Kasumi-1 (cell line): ENCODE data around the gene HILPDA.
"Not testable (repeated sequence)": the region's sequence is repeated elsewhere in the genome, so short reads cannot be mapped to it uniquely, and the experiment has no call there.

Source experiments
- DNase-seq, 2 experiments: peaks; one replicate each; lab custom pipeline; 2025; lab: John Stamatoyannopoulos, UW

The HILPDA gene

DNA sequence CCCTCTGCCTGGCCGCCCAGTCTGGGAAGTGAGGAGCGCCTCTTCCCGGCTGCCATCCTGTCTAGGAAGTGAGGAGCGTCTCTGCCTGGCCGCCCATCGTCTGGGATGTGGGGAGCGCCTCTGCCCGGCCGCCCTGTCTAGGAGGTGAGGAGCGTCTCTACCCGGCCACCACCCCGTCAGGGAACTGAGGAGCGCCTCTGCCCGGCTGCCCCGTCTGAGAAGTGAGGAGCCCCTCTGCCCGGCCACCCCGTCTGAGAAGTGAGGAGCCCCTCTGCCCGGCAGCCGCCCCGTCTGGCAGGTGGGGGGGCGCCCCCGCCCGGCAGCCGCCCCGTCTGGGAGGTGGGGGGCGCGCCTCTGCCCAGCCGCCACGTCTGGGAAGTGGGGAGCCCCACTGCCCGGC lies 7.7 kb downstream of the HILPDA start:
- not testable (repeated sequence) for DNase-seq

DNA sequence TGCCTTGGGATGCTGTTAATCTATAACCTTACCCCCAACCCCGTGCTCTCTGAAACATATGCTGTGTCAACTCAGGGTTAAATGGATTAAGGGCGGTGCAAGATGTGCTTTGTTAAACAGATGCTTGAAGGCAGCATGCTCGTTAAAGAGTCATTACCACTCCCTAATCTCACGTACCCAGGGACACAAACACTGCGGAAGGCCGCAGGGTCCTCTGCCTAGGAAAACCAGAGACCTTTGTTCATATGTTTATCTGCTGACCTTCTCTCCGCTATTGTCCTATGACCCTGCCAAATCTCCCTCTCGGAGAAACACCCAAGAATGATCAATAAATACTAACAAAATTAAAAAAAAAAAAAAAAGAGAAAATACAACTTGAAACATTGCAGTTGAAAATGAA lies 8.3 kb downstream of the HILPDA start:
- DNase-seq: not testable (repeated sequence)

DNA sequence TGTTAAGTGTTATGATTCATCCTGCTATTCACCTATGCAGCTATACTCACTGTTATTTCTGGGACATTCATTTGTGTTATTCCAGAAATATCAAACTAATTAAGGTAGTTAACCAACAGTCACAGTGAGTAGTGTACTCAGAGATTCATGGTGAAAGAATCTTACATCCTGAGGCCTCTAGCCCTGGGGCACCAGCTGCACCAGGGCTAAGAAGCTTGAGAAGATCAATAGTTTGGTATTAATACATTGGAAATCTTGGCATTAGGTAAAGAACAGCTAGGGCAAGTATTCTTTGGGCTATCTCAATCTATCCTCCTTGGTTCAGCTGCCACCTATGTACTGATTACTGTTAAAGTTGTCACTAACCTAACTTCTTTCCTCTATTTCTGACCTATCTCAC lies 11.2 kb downstream of the HILPDA start:
- not testable (repeated sequence) for DNase-seq

DNA sequence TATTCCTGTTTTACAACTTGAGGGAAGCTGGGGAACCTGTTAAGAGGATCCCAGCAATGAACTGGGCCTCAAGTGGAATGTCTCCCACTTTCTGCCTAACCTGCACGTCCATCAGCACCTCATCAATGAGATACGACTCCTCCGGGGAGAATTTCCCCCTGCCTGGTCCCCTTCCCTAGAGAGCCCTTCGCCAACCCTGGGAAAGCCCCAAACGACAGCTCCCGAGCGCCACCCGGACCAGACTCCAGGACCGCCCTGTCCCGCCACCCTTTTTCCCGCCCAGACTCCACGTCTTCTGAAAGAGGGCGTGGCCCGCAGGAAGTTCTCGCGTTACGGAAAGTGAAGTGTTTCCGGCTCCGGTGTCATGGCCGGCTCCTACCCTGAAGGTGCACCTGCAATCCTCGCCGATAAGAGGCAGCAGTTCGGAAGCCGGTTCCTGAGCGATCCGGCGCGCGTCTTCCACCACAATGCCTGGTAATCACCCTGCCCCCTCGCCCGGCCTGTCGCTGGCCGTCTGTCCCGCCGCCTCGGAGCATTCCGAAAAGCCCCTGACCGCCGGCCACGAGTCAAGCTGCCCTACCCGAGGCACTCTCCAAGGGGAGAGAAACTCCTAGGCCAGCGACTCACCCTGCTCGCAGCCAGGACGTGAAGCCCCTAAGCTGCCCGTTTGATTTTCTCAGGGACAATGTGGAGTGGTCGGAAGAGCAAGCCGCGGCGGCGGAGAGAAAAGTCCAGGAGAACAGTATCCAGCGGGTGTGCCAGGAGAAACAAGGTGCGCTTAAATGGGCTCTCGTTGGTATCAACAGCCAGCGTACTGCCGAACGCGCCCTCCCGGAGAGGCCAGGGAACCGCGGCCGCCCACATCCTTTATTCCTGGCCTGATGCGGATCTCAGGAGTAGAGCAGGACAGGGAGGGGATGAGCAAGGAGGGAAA lies 21.0 kb downstream of the HILPDA start, which contains the start of gene METTL2B:
Gene METTL2B (plus strand): TSS at position 347 of the 934 bp plus-strand sequence. CDS start 18 bp downstream, at position 365.
- peak; percentile 93 to 96 for DNase-seq

DNA sequence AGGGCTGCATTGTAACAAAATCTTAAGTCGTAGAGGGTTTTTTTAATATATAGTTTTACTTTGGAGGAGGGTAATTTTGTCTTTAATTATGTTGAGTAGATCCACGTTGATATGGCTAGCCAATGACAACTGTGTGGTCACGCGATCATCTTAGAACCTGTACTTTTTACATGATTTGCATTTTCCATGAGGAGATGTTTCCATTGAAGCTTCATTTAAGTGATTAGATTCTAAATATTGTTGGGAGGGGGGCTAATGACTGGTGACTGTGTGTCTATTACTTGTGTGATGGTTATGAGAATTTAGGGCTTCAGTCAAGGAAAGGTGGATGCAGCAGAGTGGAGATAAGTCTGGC lies 21.6 kb downstream of the HILPDA start:
- not testable (repeated sequence) for DNase-seq

DNA sequence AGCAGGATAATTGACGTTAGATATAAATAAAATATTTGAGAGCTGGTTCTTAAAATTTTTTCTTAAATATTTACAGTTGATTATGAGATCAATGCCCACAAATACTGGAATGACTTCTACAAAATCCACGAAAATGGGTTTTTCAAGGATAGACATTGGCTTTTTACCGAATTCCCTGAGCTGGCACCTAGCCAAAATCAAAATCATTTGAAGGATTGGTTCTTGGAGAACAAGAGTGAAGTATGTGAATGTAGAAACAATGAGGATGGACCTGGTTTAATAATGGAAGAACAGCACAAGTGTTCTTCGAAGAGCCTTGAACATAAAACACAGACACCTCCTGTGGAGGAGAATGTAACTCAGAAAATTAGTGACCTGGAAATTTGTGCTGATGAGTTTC lies 23.4 kb downstream of the HILPDA start:
- DNase-seq: not testable (repeated sequence)

DNA sequence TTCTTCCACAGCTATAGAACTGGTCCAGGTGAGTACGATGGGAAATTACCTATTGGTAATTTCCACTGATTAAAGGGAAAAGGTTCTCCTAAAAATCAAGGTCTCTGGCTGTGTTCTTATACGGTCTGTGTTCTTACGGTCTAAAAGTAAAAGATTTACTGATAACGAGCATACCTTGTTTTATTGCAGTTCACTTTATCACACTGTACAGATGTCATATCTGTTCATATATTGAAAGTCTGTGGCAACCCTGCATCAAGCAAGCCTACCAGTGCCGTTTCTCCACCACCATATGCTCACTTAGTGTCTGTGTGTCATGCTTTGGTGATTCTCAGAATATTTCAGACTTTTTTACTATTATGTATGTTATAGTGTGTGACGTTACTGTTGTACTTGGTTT lies 32.5 kb downstream of the HILPDA start:
- not testable (repeated sequence) for DNase-seq

DNA sequence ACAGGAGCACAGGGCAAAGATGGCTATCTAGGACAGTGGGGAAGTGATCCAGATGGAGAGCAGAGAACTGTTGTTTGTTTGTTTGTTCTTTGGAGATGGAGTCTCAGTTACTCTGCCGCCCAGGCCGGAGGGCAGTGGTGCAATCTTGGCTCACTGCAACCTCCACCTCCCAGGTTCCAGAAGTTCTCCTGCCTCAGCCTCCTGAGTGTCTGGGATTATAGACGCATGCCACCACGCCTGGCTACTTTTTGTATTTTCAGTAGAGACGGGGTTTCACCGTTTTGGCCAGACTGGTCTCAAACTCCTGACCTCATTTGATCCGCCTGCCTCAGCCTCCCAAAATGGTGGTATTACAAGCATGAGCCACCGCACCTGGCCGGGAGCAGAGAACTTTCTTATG lies 41.7 kb downstream of the HILPDA start:
- no peak for DNase-seq

DNA sequence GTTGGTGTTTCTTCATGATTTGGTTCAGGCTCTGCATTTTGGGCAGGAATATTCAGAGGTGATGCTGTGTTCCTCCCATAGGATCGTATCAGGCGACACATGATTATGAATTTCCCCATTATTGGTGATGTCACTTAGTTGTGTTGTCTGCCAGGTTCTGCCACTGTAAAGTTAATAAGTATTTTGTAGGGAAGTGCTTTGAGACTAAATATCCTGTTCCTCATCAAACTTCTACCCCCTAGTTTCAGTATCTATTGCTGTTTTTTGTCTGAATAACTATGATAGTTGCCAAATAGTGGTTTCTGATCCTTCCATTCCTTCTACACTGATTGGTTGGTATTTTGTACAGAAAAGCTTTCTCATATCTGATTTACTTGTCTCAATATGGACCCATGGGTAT lies 49.7 kb downstream of the HILPDA start:
- DNase-seq: not testable (repeated sequence)

DNA sequence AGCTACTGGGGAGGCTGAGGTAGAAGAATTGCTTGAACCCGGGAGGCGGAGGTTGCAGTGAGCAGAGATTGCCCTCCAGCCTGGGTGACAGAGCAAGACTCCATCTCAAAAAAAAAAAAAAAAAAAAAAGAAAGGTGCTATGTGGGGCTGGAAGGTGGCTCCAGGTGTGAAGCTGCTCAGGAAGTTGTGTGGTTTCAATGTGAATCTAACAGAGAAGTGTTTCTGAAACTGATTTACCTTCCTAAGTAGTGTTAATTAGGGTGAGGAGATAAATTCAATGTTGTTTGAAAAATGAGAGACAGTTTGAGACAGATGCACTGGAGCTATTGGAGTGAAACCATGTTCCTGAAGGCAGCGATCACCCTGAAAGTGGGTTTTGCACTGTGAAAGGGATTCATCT lies 51.1 kb downstream of the HILPDA start:
- DNase-seq: not testable (repeated sequence)

DNA sequence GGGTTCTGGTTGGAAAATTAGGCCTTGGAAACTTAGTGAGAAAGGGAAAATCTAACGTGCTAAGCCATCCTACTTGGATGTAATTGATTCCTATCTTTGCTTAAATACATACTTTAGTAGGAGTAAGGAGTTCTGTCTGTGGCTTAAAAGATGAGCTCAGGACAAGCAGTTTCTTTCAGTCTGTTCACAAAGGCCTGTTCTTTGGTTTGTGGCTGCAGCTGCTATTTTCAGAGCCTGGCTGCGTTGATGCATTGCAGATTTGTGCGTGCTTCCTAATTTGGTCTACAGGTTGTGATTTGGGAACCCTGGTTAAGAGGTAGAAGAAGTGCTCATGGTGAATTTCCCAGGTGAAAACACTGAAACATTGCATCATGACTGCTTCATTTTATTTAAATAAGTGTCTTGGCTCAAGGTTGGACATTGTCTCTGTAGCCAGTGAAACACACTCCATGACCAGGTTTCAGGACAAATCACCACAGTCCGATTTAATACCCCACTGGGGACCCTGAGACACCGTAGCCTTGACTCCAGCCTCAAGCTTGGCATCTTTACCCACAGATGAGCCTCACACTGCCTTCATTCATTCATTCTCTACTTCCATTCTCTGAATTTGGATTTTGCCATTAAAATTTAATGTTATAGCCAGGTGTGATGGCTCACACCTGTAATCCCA lies 51.8 kb downstream of the HILPDA start:
- not testable (repeated sequence) for DNase-seq
